ENCODE measurements around the gene MDM2. TPM values are rescaled to one million over a fixed set of nuclear protein-coding genes. Genes with fewer than 3 reads are reported as not detected.

Gene MDM2
- total RNA-seq, 1 donor from 2014 or later = 123 TPM

GRCh38 chr12:68900241-68900640 is 92.3 kb downstream of the MDM2 start:
- H3K9me3 Mint-ChIP-seq = no peaks in the 10 kb centered on the region
- H3K36me3 Mint-ChIP-seq (ENCODE audit: low read depth) = no peaks in the 10 kb centered on the region
- no peaks in the 10 kb centered on the region for H3K27me3 Mint-ChIP-seq (ENCODE audit: low read depth)
- H3K27ac Mint-ChIP-seq (ENCODE audit: unreplicated experiment) = no peak overlapping the region
- no peak for TF ChIP-seq CTCF (conservative IDR thresholded peaks at IDR 0.05)
- no peak for DNase-seq (ENCODE audit: low read depth, low spot score)
- H3K4me1 Mint-ChIP-seq = no peaks in the 10 kb centered on the region
- H3K4me3 Mint-ChIP-seq = no peak overlapping the region

Other genes with a start within 250 kb of the MDM2 start
- gene RAP1B, start 197.3 kb upstream of the MDM2 start, total RNA-seq = 83.6 and 90.4 TPM in 2 replicates
- gene NUP107, start 121.2 kb upstream of the MDM2 start, total RNA-seq = 128 and 136 TPM in 2 replicates
- gene SLC35E3, start 62.0 kb upstream of the MDM2 start, total RNA-seq = 15.1 and 16.1 TPM in 2 replicates
- gene CPM, start 125.0 kb downstream of the MDM2 start, total RNA-seq = not detected in 2 replicates

All from neural crest cell (in vitro differentiated cells).